Measurements from ENCODE around the gene MACROD2. TPM values are rescaled to one million over a fixed set of nuclear protein-coding genes. Genes with fewer than 3 reads are reported as not detected.
A peak's percentile ranks its signal among the peaks of the same experiment; 100 is the strongest.

MACROD2 gene
- total RNA-seq, 4 donors from 2014 or later: 8.7 to 17.8 (median 10.8) TPM

DNA sequence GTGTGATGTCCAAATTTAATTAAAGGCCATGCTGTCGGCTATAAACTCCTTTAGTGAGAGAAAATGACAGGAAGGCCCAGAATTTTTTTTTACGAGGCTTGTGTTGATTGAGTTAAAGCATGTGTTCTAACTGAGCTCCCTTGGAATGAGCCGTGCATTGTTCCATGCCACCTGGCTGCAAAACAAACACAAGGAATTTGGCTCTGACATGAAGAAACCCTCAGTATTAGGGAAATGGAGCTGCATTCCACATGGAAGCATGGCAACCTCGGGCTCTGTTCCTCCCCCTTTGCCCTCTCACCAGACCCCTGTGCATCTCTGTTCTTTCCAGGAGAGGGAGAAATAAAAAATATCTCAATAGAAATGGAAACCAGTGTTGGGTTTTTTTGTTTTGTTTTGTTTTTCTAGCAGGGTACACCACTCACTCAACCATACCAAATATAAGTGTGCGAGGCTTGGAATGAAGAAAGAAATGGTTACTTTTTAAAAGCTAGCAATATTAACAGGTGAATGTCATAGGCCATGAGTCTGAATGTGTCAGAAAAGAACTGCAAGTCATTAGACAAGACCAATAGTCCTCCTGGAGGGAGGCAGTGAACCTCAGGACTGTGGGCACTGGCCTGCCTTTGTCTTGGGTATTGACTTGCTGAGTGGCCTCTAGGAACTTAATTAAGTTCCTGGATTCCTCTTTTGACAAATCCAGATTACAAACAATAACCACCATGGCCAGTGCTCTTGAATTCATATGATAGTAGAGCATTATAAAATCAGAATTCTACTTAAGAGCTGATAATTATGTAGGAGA lies 1642.8 kb downstream of the MACROD2 start:
- intact Hi-C loops (cut with DNase I): no loop called here
- WGBS, 2 donors: 15 to 18% methylated on average over 5 of the region's 5 CpGs

DNA sequence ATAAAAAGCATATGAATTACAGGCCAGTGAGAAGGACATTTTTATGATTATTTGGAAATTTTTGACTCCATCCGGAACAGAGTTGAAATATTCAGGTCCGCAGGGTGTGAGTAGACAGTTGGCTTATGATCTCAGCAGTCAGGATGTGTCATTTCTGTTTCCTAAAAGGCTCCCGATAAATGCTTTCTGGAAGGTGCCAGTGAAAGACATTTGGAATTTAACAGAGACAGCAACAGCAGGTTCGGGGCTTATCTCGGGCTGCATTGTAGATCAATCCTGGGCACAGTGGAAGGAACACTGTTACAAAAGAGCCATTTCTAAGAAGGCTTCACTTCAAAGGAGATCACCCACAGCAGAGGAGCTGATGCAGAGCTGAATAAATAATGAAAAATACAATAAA lies 1643.5 kb downstream of the MACROD2 start:
- peak overlapping the region; percentile 69 to 80 (median 74) for H3K27ac ChIP-seq
- TF ChIP-seq, protein P1, sequence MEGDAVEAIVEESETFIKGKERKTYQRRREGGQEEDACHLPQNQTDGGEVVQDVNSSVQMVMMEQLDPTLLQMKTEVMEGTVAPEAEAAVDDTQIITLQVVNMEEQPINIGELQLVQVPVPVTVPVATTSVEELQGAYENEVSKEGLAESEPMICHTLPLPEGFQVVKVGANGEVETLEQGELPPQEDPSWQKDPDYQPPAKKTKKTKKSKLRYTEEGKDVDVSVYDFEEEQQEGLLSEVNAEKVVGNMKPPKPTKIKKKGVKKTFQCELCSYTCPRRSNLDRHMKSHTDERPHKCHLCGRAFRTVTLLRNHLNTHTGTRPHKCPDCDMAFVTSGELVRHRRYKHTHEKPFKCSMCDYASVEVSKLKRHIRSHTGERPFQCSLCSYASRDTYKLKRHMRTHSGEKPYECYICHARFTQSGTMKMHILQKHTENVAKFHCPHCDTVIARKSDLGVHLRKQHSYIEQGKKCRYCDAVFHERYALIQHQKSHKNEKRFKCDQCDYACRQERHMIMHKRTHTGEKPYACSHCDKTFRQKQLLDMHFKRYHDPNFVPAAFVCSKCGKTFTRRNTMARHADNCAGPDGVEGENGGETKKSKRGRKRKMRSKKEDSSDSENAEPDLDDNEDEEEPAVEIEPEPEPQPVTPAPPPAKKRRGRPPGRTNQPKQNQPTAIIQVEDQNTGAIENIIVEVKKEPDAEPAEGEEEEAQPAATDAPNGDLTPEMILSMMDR (IDR thresholded peaks at IDR 0.05): no peak
- no peak for TF ChIP-seq POLR2A (IDR thresholded peaks at IDR 0.05)
- H3K9me3 ChIP-seq: no peaks in the 10 kb centered on the region
- H3K4me1 ChIP-seq: peaks cover 17 to 23% of the 10 kb centered on the region in 2 donors
- no peaks in the 10 kb centered on the region for H3K27me3 ChIP-seq
- no peak for DNase-seq
- WGBS, 2 donors: 88 to 90% methylated on average over 5 of the region's 5 CpGs
- no peaks in the 10 kb centered on the region for H3K36me3 ChIP-seq
- intact Hi-C loops (cut with DNase I): no loop called here
- H3K4me3 ChIP-seq (replicated peaks in 1 of 3): no peak overlapping the region

More for the DNA sequence above, 1642.8 kb downstream of the MACROD2 start:
- DNase-seq: peak; percentile 66 to 73
- H3K36me3 ChIP-seq: no peaks in the 10 kb centered on the region
- no peak for TF ChIP-seq POLR2A (IDR thresholded peaks at IDR 0.05)
- TF ChIP-seq, protein P1 (IDR thresholded peaks at IDR 0.05): peak in 1 of 6 experiments; percentile 34
- H3K27me3 ChIP-seq: no peaks in the 10 kb centered on the region
- no peak overlapping the region for H3K4me3 ChIP-seq (replicated peaks in 1 of 3)
- H3K4me1 ChIP-seq: peaks cover 17 to 23% of the 10 kb centered on the region in 2 donors
- peak overlapping the region; percentile 69 to 80 (median 74) for H3K27ac ChIP-seq
- no peaks in the 10 kb centered on the region for H3K9me3 ChIP-seq

DNA sequence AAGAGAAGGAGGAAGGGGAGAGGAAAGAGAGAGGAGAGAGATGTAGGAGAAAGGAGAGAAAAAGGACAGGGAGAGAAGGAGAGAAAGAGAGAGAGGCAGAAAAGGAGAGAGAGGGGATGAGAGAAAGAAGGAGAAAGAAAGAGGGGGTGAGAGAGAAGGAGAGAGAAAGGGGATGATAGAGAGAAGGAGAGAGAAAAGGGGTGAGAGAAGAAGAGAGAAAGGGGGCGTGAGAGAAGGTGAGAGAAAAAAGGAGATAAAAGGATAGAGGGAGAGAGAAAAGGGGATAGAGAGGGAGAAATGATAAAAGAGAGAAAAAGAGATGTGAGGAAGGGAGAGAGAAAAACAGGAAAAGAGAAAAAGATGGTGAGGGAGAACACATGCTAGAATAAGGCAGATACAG lies 1644.5 kb downstream of the MACROD2 start:
- Histone ChIP-seq H3K27me3 (no peaks in the 10 kb centered on the region), H3K4me3 (replicated peaks in 1 of 3) (no peak overlapping the region), H3K36me3 (no peaks in the 10 kb centered on the region), H3K4me1 (peaks cover 17 to 23% of the 10 kb centered on the region in 2 donors), H3K27ac (no peak overlapping the region), H3K9me3 (no peaks in the 10 kb centered on the region)
- no peak for DNase-seq
- TF ChIP-seq, protein P1 (IDR thresholded peaks at IDR 0.05): no peak
- no peak for TF ChIP-seq POLR2A (IDR thresholded peaks at IDR 0.05)
- intact Hi-C loops (cut with DNase I): no loop called here
- 91 to 95% methylated on average over 1 of the region's 1 CpG for WGBS, 2 donors

DNA sequence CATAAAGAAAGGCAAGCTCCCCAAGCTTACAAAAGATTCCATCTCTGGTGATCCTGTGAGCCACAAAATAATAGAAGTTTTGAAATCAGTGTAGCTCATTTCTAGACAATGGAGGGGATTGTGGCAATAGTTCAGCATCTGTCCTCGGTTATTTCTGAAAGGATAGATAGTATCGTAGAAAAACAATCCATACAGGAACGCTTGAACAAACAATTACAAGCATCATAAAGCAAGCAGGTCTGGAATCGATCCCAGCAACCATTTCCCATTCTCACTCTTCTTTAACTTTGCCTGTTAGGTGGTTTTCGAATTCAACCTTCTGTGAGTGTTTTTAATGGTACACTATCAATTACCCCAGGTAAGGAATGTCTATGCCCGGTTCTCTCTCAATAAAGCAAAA lies 1646.8 kb downstream of the MACROD2 start:
- Histone ChIP-seq H3K27ac (no peak overlapping the region), H3K4me3 (replicated peaks in 1 of 3) (no peak overlapping the region), H3K27me3 (no peaks in the 10 kb centered on the region), H3K36me3 (no peaks in the 10 kb centered on the region), H3K4me1 (peaks cover 11 to 16% of the 10 kb centered on the region in 2 donors), H3K9me3 (no peaks in the 10 kb centered on the region)
- no peak for TF ChIP-seq POLR2A (IDR thresholded peaks at IDR 0.05)
- TF ChIP-seq, protein P1 (IDR thresholded peaks at IDR 0.05): no peak
- DNase-seq: no peak
- WGBS, 2 donors: 75 to 78% methylated on average over 6 of the region's 6 CpGs
- intact Hi-C loops (cut with DNase I): no loop called here

DNA sequence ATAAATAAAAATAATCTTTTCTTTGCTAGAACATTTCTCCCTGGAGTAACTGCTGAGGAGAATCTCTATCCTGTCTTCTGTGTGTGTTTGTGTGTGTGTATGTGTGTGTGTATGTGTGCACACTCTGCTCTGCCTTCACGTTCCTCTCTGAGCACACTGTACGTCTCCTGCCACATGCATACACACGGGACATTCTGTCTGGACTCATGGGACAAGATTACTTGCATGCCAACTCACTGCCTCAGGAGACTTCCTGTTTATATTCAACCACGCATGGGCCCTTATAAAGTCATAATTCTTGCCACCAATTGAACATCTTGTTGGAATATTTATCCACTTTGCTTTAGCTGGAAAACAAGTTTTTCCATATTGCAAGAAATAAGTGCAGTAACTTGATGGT lies 1647.4 kb downstream of the MACROD2 start:
- no peak overlapping the region for H3K4me3 ChIP-seq (replicated peaks in 1 of 3)
- no peak for DNase-seq
- 74 to 76% methylated on average over 4 of the region's 4 CpGs for WGBS, 2 donors
- no peak overlapping the region for H3K27ac ChIP-seq
- peaks cover 11% of the 10 kb centered on the region in 2 donors for H3K4me1 ChIP-seq
- H3K36me3 ChIP-seq: no peaks in the 10 kb centered on the region
- no peaks in the 10 kb centered on the region for H3K27me3 ChIP-seq
- TF ChIP-seq POLR2A (IDR thresholded peaks at IDR 0.05): no peak
- TF ChIP-seq, protein P1 (IDR thresholded peaks at IDR 0.05): no peak
- intact Hi-C loops (cut with DNase I): no loop called here
- no peaks in the 10 kb centered on the region for H3K9me3 ChIP-seq
